CD4-positive, alpha-beta T cell treated with Interleukin-21 for 1 hour (primary cell): ENCODE data around the gene NFX1.
"Not testable (repeated sequence)": the region's sequence is repeated elsewhere in the genome, so short reads cannot be mapped to it uniquely, and the experiment has no call there.

Experiments
- DNase-seq: peaks from one replicate; pipeline ENCODE4 v3.0.0-alpha.2; 2020

Gene NFX1

GRCh38 chr9:33311953-33312352, 21.6 kb downstream of the NFX1 start:
- no peak for DNase-seq

GRCh38 chr9:33315371-33315770, 25.1 kb downstream of the NFX1 start:
- no peak for DNase-seq

GRCh38 chr9:33317136-33317535, 26.8 kb downstream of the NFX1 start:
- not testable (repeated sequence) for DNase-seq

GRCh38 chr9:33318225-33318624, 27.9 kb downstream of the NFX1 start:
- no peak for DNase-seq

- no peak for DNase-seq
Measured at GRCh38 chr9:33318781-33319180, 28.5 kb downstream of the NFX1 start.

- no peak for DNase-seq
Measured at GRCh38 chr9:33320230-33320567, 29.9 kb downstream of the NFX1 start.

GRCh38 chr9:33320568-33321261, 30.4 kb downstream of the NFX1 start:
- DNase-seq, result no peak

GRCh38 chr9:33329117-33329563, 38.8 kb downstream of the NFX1 start:
- DNase-seq, result no peak

- no peak for DNase-seq
Measured at GRCh38 chr9:33329979-33330378, 39.7 kb downstream of the NFX1 start.

- DNase-seq, result no peak
Measured at GRCh38 chr9:33331377-33331891, 41.1 kb downstream of the NFX1 start.

- no peak for DNase-seq
Measured at GRCh38 chr9:33332011-33332410, 41.7 kb downstream of the NFX1 start.

GRCh38 chr9:33332956-33333355, 42.6 kb downstream of the NFX1 start:
- DNase-seq, result not testable (repeated sequence)

GRCh38 chr9:33340186-33340585, 49.9 kb downstream of the NFX1 start:
- DNase-seq, result no peak

- no peak for DNase-seq
Measured at GRCh38 chr9:33341182-33341581, 50.9 kb downstream of the NFX1 start.

GRCh38 chr9:33344145-33344544, 53.8 kb downstream of the NFX1 start:
- no peak for DNase-seq

- no peak for DNase-seq
Measured at GRCh38 chr9:33346564-33346963, 56.2 kb downstream of the NFX1 start.

GRCh38 chr9:33348998-33349397, 58.7 kb downstream of the NFX1 start:
- no peak for DNase-seq

- no peak for DNase-seq
Measured at GRCh38 chr9:33349743-33350142, 59.4 kb downstream of the NFX1 start.

GRCh38 chr9:33350310-33350709, 60.0 kb downstream of the NFX1 start:
- DNase-seq, result no peak

- DNase-seq, result no peak
Measured at GRCh38 chr9:33351547-33351946, 61.2 kb downstream of the NFX1 start.

- no peak for DNase-seq
Measured at GRCh38 chr9:33354651-33355211, 64.4 kb downstream of the NFX1 start.

GRCh38 chr9:33355933-33356332, 65.6 kb downstream of the NFX1 start:
- DNase-seq, result no peak

- DNase-seq, result not testable (repeated sequence)
Measured at GRCh38 chr9:33358641-33359040, 68.3 kb downstream of the NFX1 start.

GRCh38 chr9:33364127-33364526, 73.8 kb downstream of the NFX1 start:
- DNase-seq, result no peak

GRCh38 chr9:33364814-33365213, 74.5 kb downstream of the NFX1 start:
- not testable (repeated sequence) for DNase-seq
